HCT116 (cell line): ENCODE data around the gene RNF141.

ENCODE experiments used
- ELF1 ChIP-seq: IDR thresholded peaks from 2 replicates; pipeline ENCODE4 v1.6.1; 2012; ENCODE audit warnings: low read depth, borderline replicate concordance
- POLR2A ChIP-seq: IDR thresholded peaks from 2 replicates; pipeline ENCODE4 v1.7.0; 2011; ENCODE audit warnings: borderline replicate concordance; ENCODE audit not compliant: insufficient read depth, insufficient read length; ENCODE audit errors: extremely low read depth
- POLR2AphosphoS5 ChIP-seq: IDR thresholded peaks from 2 replicates; pipeline ENCODE4 v1.6.1; 2011; ENCODE audit warnings: mild to moderate bottlenecking, low read depth, low read length, moderate library complexity
- RAD21 ChIP-seq: IDR thresholded peaks from 2 replicates; pipeline ENCODE4 v1.6.1; 2012; ENCODE audit warnings: low read depth, mild to moderate bottlenecking
- SIN3A ChIP-seq: IDR thresholded peaks from 2 replicates; pipeline ENCODE4 v1.6.1; 2012; ENCODE audit warnings: low read depth
- SP1 ChIP-seq: IDR thresholded peaks from 2 replicates; pipeline ENCODE4 v1.6.1; 2012; ENCODE audit warnings: low read depth
- YY1 ChIP-seq: IDR thresholded peaks from 2 replicates; pipeline ENCODE4 v1.6.1; 2011; ENCODE audit warnings: low read length, low read depth, moderate library complexity, mild to moderate bottlenecking; ENCODE audit not compliant: insufficient replicate concordance; ENCODE audit errors: extremely low read depth
- TF ChIP-seq, protein P1 (sequence below), 3 experiments: fragments of 200-600 bp in 1 of 3; sonication (generic) in 1 of 3; IDR thresholded peaks in 2 of 3; conservative IDR thresholded peaks in 1 of 3; 2 replicates each; pipeline ENCODE4 v1.5.1; 2012 to 2017; ENCODE audit warnings: low read depth in 2 of 3, low read length in 2 of 3, antibody characterized with exemption in 1 of 3, borderline replicate concordance in 1 of 3, control low read depth in 1 of 3, mild to moderate bottlenecking in 1 of 3, mixed read lengths in 1 of 3, mixed run types in 1 of 3, moderate library complexity in 1 of 3; ENCODE audit not compliant: insufficient read depth in 1 of 3
- TF ChIP-seq, protein P2 (sequence below): IDR thresholded peaks from 2 replicates; pipeline ENCODE4 v1.6.1; 2012

DNA sequence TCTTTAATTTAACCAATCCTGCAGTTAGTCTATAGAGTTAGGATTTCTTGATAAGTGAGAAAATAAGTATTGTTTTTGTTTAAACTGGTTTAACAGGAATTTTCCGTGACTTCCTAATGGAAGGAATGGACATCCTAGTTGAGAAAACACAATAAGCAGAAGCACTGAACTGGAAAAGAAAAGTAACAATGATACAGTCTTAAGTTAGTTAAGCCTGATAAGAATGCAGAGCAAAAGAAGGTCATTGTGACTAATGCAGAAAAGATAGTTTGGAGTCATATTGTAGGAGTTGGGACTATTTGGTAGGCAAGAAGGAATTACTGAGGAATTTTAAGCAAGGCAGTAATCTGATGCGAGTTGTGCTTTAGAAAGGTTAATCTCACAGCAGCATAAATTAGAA is 11.7 kb downstream of the RNF141 start:
- TF ChIP-seq, protein P1, sequence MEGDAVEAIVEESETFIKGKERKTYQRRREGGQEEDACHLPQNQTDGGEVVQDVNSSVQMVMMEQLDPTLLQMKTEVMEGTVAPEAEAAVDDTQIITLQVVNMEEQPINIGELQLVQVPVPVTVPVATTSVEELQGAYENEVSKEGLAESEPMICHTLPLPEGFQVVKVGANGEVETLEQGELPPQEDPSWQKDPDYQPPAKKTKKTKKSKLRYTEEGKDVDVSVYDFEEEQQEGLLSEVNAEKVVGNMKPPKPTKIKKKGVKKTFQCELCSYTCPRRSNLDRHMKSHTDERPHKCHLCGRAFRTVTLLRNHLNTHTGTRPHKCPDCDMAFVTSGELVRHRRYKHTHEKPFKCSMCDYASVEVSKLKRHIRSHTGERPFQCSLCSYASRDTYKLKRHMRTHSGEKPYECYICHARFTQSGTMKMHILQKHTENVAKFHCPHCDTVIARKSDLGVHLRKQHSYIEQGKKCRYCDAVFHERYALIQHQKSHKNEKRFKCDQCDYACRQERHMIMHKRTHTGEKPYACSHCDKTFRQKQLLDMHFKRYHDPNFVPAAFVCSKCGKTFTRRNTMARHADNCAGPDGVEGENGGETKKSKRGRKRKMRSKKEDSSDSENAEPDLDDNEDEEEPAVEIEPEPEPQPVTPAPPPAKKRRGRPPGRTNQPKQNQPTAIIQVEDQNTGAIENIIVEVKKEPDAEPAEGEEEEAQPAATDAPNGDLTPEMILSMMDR (IDR thresholded peaks at IDR 0.05 in 2 of 3, conservative IDR thresholded peaks at IDR 0.05 in 1 of 3; ENCODE audit: borderline replicate concordance in 1 of 3, insufficient read depth in 1 of 3, low read depth in 2 of 3, low read length in 2 of 3) = no peak
- TF ChIP-seq RAD21 (no peak), SP1 (no peak), YY1 (no peak), SIN3A (no peak), POLR2AphosphoS5 (no peak), POLR2A (no peak), ELF1 (no peak)
- TF ChIP-seq, protein P2, sequence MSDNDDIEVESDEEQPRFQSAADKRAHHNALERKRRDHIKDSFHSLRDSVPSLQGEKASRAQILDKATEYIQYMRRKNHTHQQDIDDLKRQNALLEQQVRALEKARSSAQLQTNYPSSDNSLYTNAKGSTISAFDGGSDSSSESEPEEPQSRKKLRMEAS = no peak
